ENCODE data around the gene ADAMTSL1. TPM values are rescaled to one million over a fixed set of nuclear protein-coding genes. Genes with fewer than 3 reads are reported as not detected.

ADAMTSL1 gene
- total RNA-seq, 1 experiment from 2014 or later: not detected

DNA sequence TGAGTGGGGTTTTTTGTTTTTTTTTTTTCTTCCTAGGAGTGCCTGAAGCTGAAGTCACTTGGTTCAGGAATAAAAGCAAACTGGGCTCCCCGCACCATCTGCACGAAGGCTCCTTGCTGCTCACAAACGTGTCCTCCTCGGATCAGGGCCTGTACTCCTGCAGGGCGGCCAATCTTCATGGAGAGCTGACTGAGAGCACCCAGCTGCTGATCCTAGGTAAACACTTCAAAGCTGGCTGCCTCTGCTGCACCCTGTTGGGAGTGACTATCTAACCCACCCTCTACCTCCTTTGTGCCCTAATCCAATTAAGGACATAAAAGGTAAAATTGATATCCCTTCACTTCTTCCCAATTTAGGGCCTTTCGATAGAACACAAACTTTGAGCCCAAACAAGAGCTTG, 352.3 kb downstream of the ADAMTSL1 start:
- BruUV-seq (replicated peaks): no TSS peak
- ATAC-seq (no peak), DNase-seq (ENCODE audit: low read depth, low spot score) (no peak)
- no peak overlapping the region for H3K27ac ChIP-seq (ENCODE audit: low read length)
- H3K4me3 ChIP-seq (ENCODE audit: low read depth in 2 of 2, low read length in 2 of 2): no peak overlapping the region
- H3K4me1 ChIP-seq (ENCODE audit: control insufficient read depth, insufficient read depth, low read length): no peaks in the 10 kb centered on the region
- TF ChIP-seq, protein P1, sequence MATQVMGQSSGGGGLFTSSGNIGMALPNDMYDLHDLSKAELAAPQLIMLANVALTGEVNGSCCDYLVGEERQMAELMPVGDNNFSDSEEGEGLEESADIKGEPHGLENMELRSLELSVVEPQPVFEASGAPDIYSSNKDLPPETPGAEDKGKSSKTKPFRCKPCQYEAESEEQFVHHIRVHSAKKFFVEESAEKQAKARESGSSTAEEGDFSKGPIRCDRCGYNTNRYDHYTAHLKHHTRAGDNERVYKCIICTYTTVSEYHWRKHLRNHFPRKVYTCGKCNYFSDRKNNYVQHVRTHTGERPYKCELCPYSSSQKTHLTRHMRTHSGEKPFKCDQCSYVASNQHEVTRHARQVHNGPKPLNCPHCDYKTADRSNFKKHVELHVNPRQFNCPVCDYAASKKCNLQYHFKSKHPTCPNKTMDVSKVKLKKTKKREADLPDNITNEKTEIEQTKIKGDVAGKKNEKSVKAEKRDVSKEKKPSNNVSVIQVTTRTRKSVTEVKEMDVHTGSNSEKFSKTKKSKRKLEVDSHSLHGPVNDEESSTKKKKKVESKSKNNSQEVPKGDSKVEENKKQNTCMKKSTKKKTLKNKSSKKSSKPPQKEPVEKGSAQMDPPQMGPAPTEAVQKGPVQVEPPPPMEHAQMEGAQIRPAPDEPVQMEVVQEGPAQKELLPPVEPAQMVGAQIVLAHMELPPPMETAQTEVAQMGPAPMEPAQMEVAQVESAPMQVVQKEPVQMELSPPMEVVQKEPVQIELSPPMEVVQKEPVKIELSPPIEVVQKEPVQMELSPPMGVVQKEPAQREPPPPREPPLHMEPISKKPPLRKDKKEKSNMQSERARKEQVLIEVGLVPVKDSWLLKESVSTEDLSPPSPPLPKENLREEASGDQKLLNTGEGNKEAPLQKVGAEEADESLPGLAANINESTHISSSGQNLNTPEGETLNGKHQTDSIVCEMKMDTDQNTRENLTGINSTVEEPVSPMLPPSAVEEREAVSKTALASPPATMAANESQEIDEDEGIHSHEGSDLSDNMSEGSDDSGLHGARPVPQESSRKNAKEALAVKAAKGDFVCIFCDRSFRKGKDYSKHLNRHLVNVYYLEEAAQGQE (IDR thresholded peaks at IDR 0.05; ENCODE audit: insufficient read depth in 1 of 2, low read depth in 2 of 2, low read length in 1 of 2): no peak
- no peak for TF ChIP-seq TCF7L2 (IDR thresholded peaks at IDR 0.05; ENCODE audit: low read depth, low read length)
- TF ChIP-seq POLR2AphosphoS5 (IDR thresholded peaks at IDR 0.05; ENCODE audit: low read depth, low read length): no peak
- ChIA-PET CTCF (no interaction called here), POLR2A (no interaction called here)
- no peaks in the 10 kb centered on the region for H3K9me3 ChIP-seq (ENCODE audit: control insufficient read depth, insufficient read depth, low read depth, low read length)
- intact Hi-C loops (cut with micrococcal nuclease; ENCODE audit: unreplicated experiment): no loop called here
- H3K27me3 ChIP-seq (ENCODE audit: control insufficient read depth, insufficient read depth, low read length): no peaks in the 10 kb centered on the region
- in situ Hi-C loops (cut with HindIII; ENCODE audit: low pct_unique_long_range_greater_than_20kb, low sequenced_read_pairs): no loop called here
- H3K36me3 ChIP-seq (ENCODE audit: control insufficient read depth, insufficient read depth, low read length): no peaks in the 10 kb centered on the region

DNA sequence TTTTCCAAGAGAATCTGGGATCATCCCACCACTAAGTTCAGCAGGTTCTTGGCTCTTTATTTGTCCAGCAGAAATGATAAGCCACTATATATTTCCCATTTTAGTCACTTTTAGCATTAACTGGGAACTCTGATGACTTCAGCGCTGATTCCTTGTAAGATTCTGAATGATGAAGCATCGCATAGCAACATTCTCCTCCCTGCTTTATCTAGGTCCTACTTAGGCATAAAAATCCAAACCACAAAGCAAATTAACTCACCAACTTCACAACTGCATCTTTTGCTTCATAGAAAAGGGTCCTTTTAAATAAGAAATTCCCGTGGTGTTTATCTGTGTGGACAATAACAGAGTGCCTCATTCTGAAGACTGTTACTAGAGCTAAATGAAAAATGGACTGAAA, 355.1 kb downstream of the ADAMTSL1 start:
- intact Hi-C loops (cut with micrococcal nuclease; ENCODE audit: unreplicated experiment) (no loop called here), in situ Hi-C loops (cut with HindIII; ENCODE audit: low pct_unique_long_range_greater_than_20kb, low sequenced_read_pairs) (no loop called here)
- DNase-seq (ENCODE audit: low read depth, low spot score): no peak
- no TSS peak for BruUV-seq (replicated peaks)
- POLR2A ChIA-PET: no interaction called here
- ATAC-seq: no peak
- H3K4me3 ChIP-seq (ENCODE audit: low read depth in 2 of 2, low read length in 2 of 2): no peak overlapping the region
- CTCF ChIA-PET: no interaction called here
- no peaks in the 10 kb centered on the region for H3K9me3 ChIP-seq (ENCODE audit: control insufficient read depth, insufficient read depth, low read depth, low read length)
- no peaks in the 10 kb centered on the region for H3K4me1 ChIP-seq (ENCODE audit: control insufficient read depth, insufficient read depth, low read length)
- no peaks in the 10 kb centered on the region for H3K36me3 ChIP-seq (ENCODE audit: control insufficient read depth, insufficient read depth, low read length)
- no peak for TF ChIP-seq TCF7L2 (IDR thresholded peaks at IDR 0.05; ENCODE audit: low read depth, low read length)
- TF ChIP-seq, protein P2, sequence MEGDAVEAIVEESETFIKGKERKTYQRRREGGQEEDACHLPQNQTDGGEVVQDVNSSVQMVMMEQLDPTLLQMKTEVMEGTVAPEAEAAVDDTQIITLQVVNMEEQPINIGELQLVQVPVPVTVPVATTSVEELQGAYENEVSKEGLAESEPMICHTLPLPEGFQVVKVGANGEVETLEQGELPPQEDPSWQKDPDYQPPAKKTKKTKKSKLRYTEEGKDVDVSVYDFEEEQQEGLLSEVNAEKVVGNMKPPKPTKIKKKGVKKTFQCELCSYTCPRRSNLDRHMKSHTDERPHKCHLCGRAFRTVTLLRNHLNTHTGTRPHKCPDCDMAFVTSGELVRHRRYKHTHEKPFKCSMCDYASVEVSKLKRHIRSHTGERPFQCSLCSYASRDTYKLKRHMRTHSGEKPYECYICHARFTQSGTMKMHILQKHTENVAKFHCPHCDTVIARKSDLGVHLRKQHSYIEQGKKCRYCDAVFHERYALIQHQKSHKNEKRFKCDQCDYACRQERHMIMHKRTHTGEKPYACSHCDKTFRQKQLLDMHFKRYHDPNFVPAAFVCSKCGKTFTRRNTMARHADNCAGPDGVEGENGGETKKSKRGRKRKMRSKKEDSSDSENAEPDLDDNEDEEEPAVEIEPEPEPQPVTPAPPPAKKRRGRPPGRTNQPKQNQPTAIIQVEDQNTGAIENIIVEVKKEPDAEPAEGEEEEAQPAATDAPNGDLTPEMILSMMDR (IDR thresholded peaks at IDR 0.05): no peak
- no peak for TF ChIP-seq POLR2AphosphoS5 (IDR thresholded peaks at IDR 0.05; ENCODE audit: low read depth, low read length)
- TF ChIP-seq SIN3A (IDR thresholded peaks at IDR 0.05; ENCODE audit: borderline replicate concordance, insufficient read depth, low read depth, low read length): no peak
- TF ChIP-seq, protein P1 (IDR thresholded peaks at IDR 0.05; ENCODE audit: insufficient read depth in 1 of 2, low read depth in 2 of 2, low read length in 1 of 2): no peak
- H3K27me3 ChIP-seq (ENCODE audit: control insufficient read depth, insufficient read depth, low read length): no peaks in the 10 kb centered on the region
- no peak overlapping the region for H3K27ac ChIP-seq (ENCODE audit: low read length)

All from Panc1 (cell line).